IMR-90 (cell line): ENCODE data around the gene UBE2B. TPM values are rescaled to one million over a fixed set of nuclear protein-coding genes. Genes with fewer than 3 reads are reported as not detected.
"Not testable (repeated sequence)": the region's sequence is repeated elsewhere in the genome, so short reads cannot be mapped to it uniquely, and the experiment has no call there.

Source experiments
- ATAC-seq: fragments of 200-7000 bp; cut with Tn5 transposase; 2 replicates; pipeline ENCODE4 v1.9.1; 2020; ENCODE audit warnings: low read depth, mild to moderate bottlenecking, moderate library complexity
- BruUV-seq: library from RNA; stranded (reverse); fragments of 400-500 nt; replicated peaks from 2 replicates; lab custom pipeline; 2021; lab: Mats Ljungman, UMichigan
- CTCF ChIA-PET: fragments of 300-600 bp; formaldehyde crosslinking; extraction: SDS; loops from one replicate; lab custom pipeline; 2021; ENCODE audit warnings: antibody characterized with exemption; lab: Yijun Ruan, JAX
- POLR2A ChIA-PET: fragments of 300-600 bp; sonication (Branson Sonifier 250); formaldehyde crosslinking; loops from one replicate; lab custom pipeline; 2022; ENCODE audit warnings: antibody characterized with exemption; ENCODE audit not compliant: unreplicated experiment; lab: Charles Lee
- DNase-seq: peaks from one replicate; pipeline ENCODE4 v3.0.0; 2013
- H2AFZ ChIP-seq: replicated peaks from 2 replicates; pipeline ENCODE3; 2013; ENCODE audit warnings: low read length, mild to moderate bottlenecking; ENCODE audit not compliant: poor library complexity
- H2AK5ac ChIP-seq: 2 replicates; pipeline ENCODE4 v1.6.1; 2013; ENCODE audit warnings: low read depth, low read length, inconsistent platforms
- H2AK9ac ChIP-seq: replicated peaks from 2 replicates; pipeline ENCODE3; 2013; ENCODE audit warnings: mild to moderate bottlenecking, low read depth, low read length, moderate library complexity; ENCODE audit not compliant: poor library complexity
- H2BK120ac ChIP-seq: 2 replicates; pipeline ENCODE4 v1.6.1; 2013; ENCODE audit warnings: low read depth, low read length, inconsistent platforms
- H2BK15ac ChIP-seq: 3 replicates; pipeline ENCODE4 v1.6.1; 2013; ENCODE audit warnings: low read depth, low read length, inconsistent platforms
- H2BK20ac ChIP-seq: 2 replicates; pipeline ENCODE4 v1.6.1; 2013; ENCODE audit warnings: low read depth, mild to moderate bottlenecking, inconsistent platforms, low read length, moderate library complexity
- H2BK5ac ChIP-seq: 2 replicates; pipeline ENCODE4 v1.6.1; 2013; ENCODE audit warnings: mild to moderate bottlenecking, low read depth, low read length, inconsistent platforms; ENCODE audit not compliant: poor library complexity, severe bottlenecking
- H3K14ac ChIP-seq: replicated peaks from 2 replicates; pipeline ENCODE4 v1.6.1; 2013; ENCODE audit warnings: low read depth, low read length, inconsistent platforms
- H3K18ac ChIP-seq: 2 replicates; pipeline ENCODE4 v1.6.1; 2013; ENCODE audit warnings: low read depth, low read length, control low read depth
- H3K23ac ChIP-seq: 2 replicates; pipeline ENCODE4 v1.6.1; 2013; ENCODE audit warnings: low read depth, low read length, inconsistent platforms
- H3K27ac ChIP-seq: 2 replicates; pipeline ENCODE4 v1.5.1; 2013; ENCODE audit warnings: mild to moderate bottlenecking, control low read depth, low read length; ENCODE audit not compliant: insufficient read depth
- H3K27me3 ChIP-seq: 2 replicates; pipeline ENCODE4 v1.6.1; 2013; ENCODE audit warnings: low read length; ENCODE audit not compliant: control insufficient read depth, insufficient read depth
- H3K36me3 ChIP-seq: 2 replicates; pipeline ENCODE4 v1.6.1; 2013; ENCODE audit warnings: low read length, mixed read lengths; ENCODE audit not compliant: control insufficient read depth, insufficient read depth
- H3K4ac ChIP-seq: 2 replicates; pipeline ENCODE4 v1.6.1; 2013; ENCODE audit warnings: low read depth, low read length, inconsistent platforms
- H3K4me1 ChIP-seq: 2 replicates; pipeline ENCODE4 v1.6.1; 2013; ENCODE audit warnings: low read length, mixed read lengths; ENCODE audit not compliant: control insufficient read depth, insufficient read depth
- H3K4me2 ChIP-seq: 2 replicates; pipeline ENCODE4 v1.6.1; 2013; ENCODE audit warnings: low read depth, mild to moderate bottlenecking, control low read depth, low read length, moderate library complexity
- H3K4me3 ChIP-seq: 2 replicates; pipeline ENCODE4 v1.5.1; 2013; ENCODE audit warnings: low read depth, mild to moderate bottlenecking, control low read depth, low read length, moderate library complexity; ENCODE audit not compliant: insufficient read depth
- H3K56ac ChIP-seq: 2 replicates; pipeline ENCODE4 v1.6.1; 2013; ENCODE audit warnings: low read length, inconsistent platforms; ENCODE audit not compliant: insufficient read depth; ENCODE audit errors: extremely low read depth
- H3K79me1 ChIP-seq, 2 experiments: 2 replicates each; pipeline ENCODE4 v1.6.1; 2013; ENCODE audit warnings: low read length in 2 of 2, inconsistent platforms in 1 of 2, low read depth in 1 of 2
- H3K9ac ChIP-seq: 2 replicates; pipeline ENCODE4 v1.6.1; 2013; ENCODE audit warnings: low read depth, low read length, control low read depth
- H3K9me1 ChIP-seq: 2 replicates; pipeline ENCODE4 v1.6.1; 2013; ENCODE audit warnings: low read length, inconsistent platforms; ENCODE audit not compliant: insufficient read depth
- H3K9me3 ChIP-seq: 2 replicates; pipeline ENCODE4 v1.6.1; 2013; ENCODE audit warnings: low read length; ENCODE audit not compliant: control insufficient read depth, insufficient read depth
- H4K20me1 ChIP-seq: 2 replicates; pipeline ENCODE4 v1.6.1; 2013; ENCODE audit warnings: low read length, inconsistent platforms; ENCODE audit not compliant: insufficient read depth
- H4K5ac ChIP-seq: 2 replicates; pipeline ENCODE4 v1.6.1; 2013; ENCODE audit warnings: mild to moderate bottlenecking, low read depth, low read length, control low read depth
- H4K8ac ChIP-seq, 2 experiments: 2 replicates each; pipeline ENCODE4 v1.6.1; 2013; ENCODE audit warnings: low read depth in 2 of 2, low read length in 2 of 2, control low read depth in 1 of 2, inconsistent platforms in 1 of 2
- H4K91ac ChIP-seq: 2 replicates; pipeline ENCODE4 v1.6.1; 2013; ENCODE audit warnings: low read depth, low read length, inconsistent platforms; ENCODE audit not compliant: insufficient read depth
- WGBS, 2 experiments: methylation state at CpG; one replicate each; pipeline versions ENCODE4 v1.1.5 to v1.1.7; 2013; ENCODE audit warnings: missing lambda C conversion rate in 2 of 2; ENCODE audit not compliant: insufficient read length in 1 of 2; ENCODE audit errors: extremely low coverage in 2 of 2; 5-methylcytosine and 5-hydroxymethylcytosine counted together
- dilution Hi-C: fragments of 300-500 bp; cut with HindIII; formaldehyde crosslinking; loops from one replicate; pipeline ENCODE4 v1.14.3; 2018; ENCODE audit warnings: low sequenced_read_pairs; ENCODE audit not compliant: unreplicated experiment
- in situ Hi-C: fragments of 300-500 bp; cut with MboI; formaldehyde crosslinking; loops from 3 replicates; pipeline ENCODE4 v1.14.3; 2019; ENCODE audit warnings: low sequenced_read_pairs, inconsistent platforms, mixed read lengths
- intact Hi-C: fragments of 100-400 bp; cut with micrococcal nuclease; formaldehyde crosslinking; loops from 2 replicates; pipeline ENCODE4 v1.10.0; 2022
- polyA plus RNA-seq, 3 experiments: library from polyadenylated mRNA; depleted of rRNA; stranded (reverse); fragments of >200 nt; gene quantifications; 2 replicates each; pipeline ENCODE4 v1.2.3, GENCODE V29; 2012; ENCODE audit warnings: low replicate concordance in 1 of 3
- total RNA-seq: library from RNA; depleted of rRNA; stranded (reverse); fragments of >200 nt; gene quantifications from 2 replicates; pipeline ENCODE4 v1.2.3, GENCODE V29; 2012

Gene UBE2B
- total and polyA plus RNA-seq, 2 of the 4 experiments (the other 2 are of a cell fraction) = 6.3 to 46.0 TPM

- H2AFZ ChIP-seq, H3K4me1 ChIP-seq, H4K20me1 ChIP-seq, BruUV-seq, H3K79me1 ChIP-seq, intact Hi-C loops, H3K27ac ChIP-seq, H3K4me2 ChIP-seq, H3K14ac ChIP-seq, DNase-seq, H3K9me1 ChIP-seq, H3K4me3 ChIP-seq, H3K9me3 ChIP-seq, ATAC-seq, H3K18ac ChIP-seq, H4K5ac ChIP-seq, POLR2A ChIA-PET, H2BK120ac ChIP-seq, H2BK5ac ChIP-seq, H2BK15ac ChIP-seq, H4K91ac ChIP-seq, H2AK9ac ChIP-seq, H3K4ac ChIP-seq, H3K9ac ChIP-seq, H3K27me3 ChIP-seq, dilution Hi-C loops, H2AK5ac ChIP-seq, H3K23ac ChIP-seq, H2BK20ac ChIP-seq, H3K56ac ChIP-seq, H4K8ac ChIP-seq, H3K36me3 ChIP-seq, in situ Hi-C loops: not testable (repeated sequence)
- WGBS, 2 experiments = no CpG with 5 or more reads among the region's 3 CpGs
- CTCF ChIA-PET = interaction anchor here (0.6 kb wide), 1 partner anchor 73 kb away, joined by 3 read pairs; no protein-coding TSS in a partner anchor
These were observed 25.9 kb upstream of the UBE2B start for GRCh38 chr5:134345476-134345875.
